AML-193 (cell line): ENCODE data around the gene AFTPH.
"Not testable (repeated sequence)": the region's sequence is repeated elsewhere in the genome, so short reads cannot be mapped to it uniquely, and the experiment has no call there.

Experiments
- DNase-seq, 2 experiments: peaks; one replicate each; lab custom pipeline; 2025; lab: John Stamatoyannopoulos, UW

The AFTPH gene

GRCh38 chr2:64493788-64494187 is 30.3 kb upstream of the AFTPH start:
- DNase-seq = no peak

- no peak for DNase-seq
These were observed 25.7 kb upstream of the AFTPH start for GRCh38 chr2:64498438-64498837.

- DNase-seq = no peak
These were observed 23.6 kb upstream of the AFTPH start for GRCh38 chr2:64500549-64500948.

DNA sequence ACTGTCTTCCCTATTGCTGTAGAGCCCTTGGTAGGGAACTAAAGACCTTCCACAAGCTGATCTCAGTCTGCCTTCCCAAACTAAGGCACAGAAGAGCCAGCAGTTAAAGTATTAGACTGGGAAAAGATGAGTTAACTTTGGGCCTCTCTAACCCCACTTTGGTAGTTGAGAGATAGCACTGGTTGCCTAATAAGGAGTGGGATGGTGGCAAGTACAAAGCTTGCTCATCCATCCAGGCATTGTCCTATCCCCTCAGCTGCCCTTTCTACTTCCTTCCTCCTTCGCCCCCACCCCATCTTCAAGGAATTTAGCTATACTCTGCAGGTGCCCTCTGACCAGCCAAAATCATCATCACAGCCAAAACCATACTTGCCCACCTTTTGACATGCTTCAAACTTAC is 22.2 kb upstream of the AFTPH start:
- DNase-seq = no peak

GRCh38 chr2:64502860-64503259 is 21.3 kb upstream of the AFTPH start:
- DNase-seq = no peak

DNA sequence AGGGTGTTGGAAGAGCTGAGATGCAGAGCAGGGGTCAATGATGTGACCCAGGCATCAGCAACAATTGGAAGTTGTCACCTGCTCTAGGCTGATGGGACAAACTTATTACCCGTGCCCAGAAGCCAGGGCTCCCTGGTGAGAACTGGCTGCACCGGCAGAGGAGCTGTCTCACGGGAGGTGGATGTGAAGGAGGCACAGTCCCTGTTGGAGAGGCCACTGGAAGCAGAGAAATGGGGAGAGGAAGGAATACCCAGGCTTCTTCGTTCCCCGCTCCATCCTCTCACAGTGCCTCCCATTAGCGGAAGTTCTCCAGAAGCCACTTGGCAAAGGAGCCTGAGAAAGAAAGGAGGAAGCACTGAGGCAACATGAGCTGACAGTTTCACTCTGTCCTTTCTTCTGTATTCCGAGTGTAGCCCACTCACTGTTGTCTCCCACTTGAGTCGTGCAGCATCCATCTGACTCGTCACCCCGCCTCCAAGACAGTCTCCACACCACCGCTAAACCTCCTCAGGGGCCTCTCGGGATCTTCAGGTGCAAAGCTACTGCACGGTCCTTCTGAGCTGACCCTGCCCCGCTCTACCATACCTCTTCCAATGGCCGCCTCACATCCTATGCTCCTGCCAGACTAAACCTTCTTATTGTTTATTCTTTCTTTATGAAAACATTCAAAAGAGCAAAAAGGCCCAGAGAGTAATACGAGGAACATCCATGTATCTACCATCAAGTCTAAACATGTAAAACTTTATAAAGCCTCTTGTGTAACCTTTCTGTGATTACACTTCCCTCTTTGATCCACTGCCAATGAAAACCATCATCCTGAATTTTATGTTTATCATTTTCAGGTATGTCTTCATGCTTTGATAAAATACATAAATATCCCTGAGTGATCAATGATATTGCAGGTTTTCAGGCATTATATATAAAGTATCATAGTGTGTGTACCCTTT is 19.1 kb upstream of the AFTPH start:
- no peak for DNase-seq

DNA sequence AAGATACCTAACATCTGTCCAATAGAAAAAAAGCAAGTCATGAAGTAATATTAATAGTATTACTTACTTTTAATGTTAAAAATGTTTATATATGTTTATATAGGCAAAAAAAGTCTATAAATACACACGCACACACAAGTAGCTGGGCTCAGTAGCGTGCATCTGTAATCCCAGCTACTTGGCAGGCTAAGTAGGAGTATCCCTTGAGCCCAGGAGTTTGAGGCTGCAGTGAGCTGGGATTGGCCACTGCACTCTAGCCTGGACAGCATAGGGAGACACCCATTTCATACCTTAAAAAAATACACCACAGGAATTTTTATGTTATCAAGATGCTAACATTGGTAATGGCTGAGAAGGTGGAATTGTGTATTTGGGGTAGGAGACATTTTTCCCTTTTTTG is 17.4 kb upstream of the AFTPH start:
- no peak for DNase-seq

GRCh38 chr2:64514008-64514407 is 10.1 kb upstream of the AFTPH start:
- no peak for DNase-seq

DNA sequence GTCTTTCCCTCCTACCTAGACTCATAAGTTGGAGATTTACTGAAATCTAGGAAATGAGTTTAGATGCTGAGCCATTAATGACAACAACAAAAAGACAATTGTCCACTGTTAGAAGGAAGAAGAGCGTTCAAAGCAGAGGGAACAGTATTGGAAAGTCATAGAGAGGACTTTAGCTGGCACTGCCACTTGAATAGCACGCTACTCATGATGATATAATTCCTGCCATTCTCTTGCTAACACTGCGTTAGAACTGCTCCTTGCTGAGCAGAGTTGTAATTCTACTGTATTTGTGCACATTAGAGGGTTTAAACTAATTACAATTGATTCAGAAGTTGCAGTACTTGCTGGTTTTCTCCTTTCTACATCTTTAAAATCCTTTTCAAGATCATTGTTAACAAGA is 9.0 kb upstream of the AFTPH start:
- DNase-seq = no peak

GRCh38 chr2:64516651-64517510 is 7.2 kb upstream of the AFTPH start:
- no peak for DNase-seq

- no peak for DNase-seq
These were observed 6.6 kb upstream of the AFTPH start for GRCh38 chr2:64517511-64517884.

GRCh38 chr2:64522843-64523428 is 1.2 kb upstream of the AFTPH start:
- peak; percentile 85 for DNase-seq

- no peak for DNase-seq
These were observed 632 bp downstream of the AFTPH start for GRCh38 chr2:64524604-64525316.

GRCh38 chr2:64525317-64525613 is 1.1 kb downstream of the AFTPH start:
- peak; percentile 20 to 66 for DNase-seq

DNA sequence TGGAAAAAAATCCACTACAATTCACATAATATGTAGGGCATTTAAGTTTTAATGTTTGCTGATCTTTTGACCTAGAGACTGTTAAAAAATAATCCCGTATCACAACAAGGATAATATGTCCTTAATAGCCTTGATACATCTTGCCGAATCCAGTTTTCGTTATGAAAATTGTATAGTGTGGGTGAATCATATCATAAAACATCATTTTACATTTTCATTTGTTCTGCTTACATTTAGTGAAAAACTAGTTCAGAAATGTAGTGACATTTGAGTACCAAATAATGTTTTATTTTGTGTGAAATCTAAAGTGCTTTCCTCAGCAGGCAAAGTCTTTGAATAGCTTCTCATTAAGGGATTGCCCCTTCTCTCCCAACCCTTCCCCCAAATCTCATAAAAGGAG is 1.9 kb downstream of the AFTPH start:
- no peak for DNase-seq

DNA sequence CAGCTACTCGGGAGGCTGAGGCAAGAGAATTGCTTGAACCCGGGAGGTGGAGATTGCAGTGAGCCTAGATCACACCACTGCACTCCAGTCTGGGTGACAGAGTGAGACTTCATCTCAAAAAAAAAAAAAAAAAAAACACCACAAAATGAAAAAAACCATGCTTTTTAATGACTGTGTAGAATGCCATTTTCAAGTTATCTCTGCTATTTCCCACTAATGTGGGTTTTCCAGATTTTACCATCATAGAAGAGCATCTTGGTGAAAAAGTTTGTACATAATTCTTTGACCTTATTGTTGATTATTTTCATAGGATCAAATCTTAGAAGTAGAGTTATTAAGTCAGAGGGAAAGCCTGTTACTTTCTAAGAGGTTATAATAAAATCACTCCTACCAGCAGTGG is 6.8 kb downstream of the AFTPH start:
- not testable (repeated sequence) for DNase-seq

- DNase-seq = no peak
These were observed 7.9 kb downstream of the AFTPH start for GRCh38 chr2:64532030-64532429.

- no peak for DNase-seq
These were observed 9.8 kb downstream of the AFTPH start for GRCh38 chr2:64533882-64534281.

DNA sequence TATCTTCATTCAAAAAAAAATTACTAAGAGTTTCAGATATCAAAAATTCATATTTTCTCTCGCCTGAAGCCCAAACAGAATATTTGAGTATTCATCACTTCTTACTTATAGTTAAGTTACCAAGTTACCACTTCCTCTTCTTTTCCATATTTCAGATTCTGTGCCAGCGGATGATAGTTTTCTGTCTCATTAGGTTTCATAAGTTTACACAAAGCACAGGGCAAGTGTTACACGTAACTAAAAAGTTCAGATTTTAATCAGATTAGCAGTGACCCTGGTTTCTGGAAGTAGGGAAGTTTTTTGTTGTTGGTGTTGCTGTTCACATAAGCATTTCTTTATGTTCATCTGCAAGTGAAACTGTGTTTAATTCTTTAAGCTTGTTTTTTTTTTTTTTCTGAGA is 10.2 kb downstream of the AFTPH start:
- peak; percentile 43 to 64 for DNase-seq

GRCh38 chr2:64535024-64535423 is 10.9 kb downstream of the AFTPH start:
- DNase-seq = no peak

GRCh38 chr2:64537991-64538390 is 13.9 kb downstream of the AFTPH start:
- DNase-seq = no peak

DNA sequence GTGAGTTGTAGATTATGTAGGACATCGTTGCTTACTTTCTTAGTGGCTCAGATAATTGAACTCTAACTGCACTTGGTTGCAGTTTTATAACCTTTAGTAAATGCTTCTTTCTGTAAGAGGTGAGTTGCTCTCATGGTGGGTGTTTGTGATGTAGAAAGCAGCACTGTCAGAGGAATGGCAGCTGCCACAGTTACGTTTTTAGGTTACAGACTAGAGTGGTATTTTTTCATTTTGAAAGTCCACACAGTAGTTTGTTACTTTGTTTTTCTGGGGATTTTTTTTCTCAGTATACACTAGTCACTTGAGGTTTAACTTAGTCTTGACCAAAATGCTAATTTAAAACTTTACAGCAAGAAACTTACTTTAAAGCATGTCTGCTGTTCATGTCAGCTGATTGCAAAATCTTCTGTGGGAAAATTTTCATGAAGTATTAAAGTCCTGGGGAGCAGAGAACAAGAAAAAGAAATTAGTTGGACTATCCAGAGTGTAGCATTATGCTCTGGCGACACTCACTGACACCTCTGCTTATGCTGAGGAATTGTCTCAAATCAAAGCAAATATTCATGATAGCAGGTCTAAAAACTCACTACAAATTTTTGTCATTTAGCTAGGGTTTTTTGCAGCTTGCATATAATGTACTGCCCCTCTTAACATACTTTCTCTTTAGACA is 14.8 kb downstream of the AFTPH start:
- no peak for DNase-seq
